HG03457 (cell line): ENCODE data around the gene MDN1.
"Not testable (repeated sequence)": the region's sequence is repeated elsewhere in the genome, so short reads cannot be mapped to it uniquely, and the experiment has no call there.

ENCODE experiments used
- ATAC-seq: cut with Tn5 transposase; IDR thresholded peaks from one replicate; pipeline ENCODE4 v1.9.1; 2021; ENCODE audit warnings: moderate number of reproducible peaks; ENCODE audit not compliant: unreplicated experiment

MDN1 gene

DNA sequence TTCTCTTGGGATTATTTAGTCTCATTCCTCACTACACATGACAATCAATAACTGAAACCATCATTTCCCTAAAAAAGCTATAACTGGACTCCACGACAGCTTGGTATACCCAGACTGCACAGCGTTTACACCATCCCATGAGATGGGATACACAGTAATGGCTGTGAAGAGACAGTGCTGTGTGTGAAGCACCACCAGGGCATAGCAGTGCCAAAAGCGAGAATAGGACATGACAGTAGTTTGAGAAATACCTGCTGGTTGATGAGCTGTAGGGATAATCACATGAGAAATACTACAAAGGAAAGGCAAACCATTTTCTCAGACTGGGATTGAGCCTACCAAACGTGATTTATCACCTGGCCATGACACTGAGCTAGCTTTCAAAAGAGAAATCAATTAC is 158.6 kb downstream of the MDN1 start:
- no peak for ATAC-seq

DNA sequence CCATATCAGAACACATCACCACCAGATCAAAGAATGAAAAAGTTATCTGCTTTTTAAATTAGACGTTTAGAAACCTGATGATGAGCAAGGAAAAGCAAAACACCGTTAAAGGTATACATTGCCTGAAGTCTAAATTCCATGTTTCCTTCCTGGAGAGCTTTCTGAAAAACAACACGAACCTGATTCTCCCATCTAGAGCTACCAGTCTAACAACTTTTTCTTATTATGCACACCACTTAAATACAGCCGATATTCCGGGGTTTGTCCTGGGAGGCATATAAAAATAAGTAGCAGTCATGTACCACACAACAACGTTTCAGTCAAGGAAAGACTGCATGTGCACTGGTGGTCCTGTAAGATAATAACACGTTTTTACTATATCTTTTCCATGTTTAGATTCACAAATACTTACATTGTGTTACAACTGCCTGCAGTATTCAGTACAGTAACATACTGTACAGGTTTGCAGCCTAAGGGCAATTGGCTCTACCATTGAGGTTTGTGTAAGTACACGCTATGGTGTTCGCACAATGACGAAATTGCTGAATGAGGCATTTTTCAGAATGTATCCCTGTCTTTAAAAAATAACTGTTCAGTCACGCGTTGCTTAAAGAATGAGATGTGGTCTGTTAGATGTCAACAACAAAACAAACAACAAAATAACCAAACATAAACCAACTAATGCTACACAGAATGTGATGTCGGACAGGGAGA is 162.0 kb downstream of the MDN1 start:
- no peak for ATAC-seq

DNA sequence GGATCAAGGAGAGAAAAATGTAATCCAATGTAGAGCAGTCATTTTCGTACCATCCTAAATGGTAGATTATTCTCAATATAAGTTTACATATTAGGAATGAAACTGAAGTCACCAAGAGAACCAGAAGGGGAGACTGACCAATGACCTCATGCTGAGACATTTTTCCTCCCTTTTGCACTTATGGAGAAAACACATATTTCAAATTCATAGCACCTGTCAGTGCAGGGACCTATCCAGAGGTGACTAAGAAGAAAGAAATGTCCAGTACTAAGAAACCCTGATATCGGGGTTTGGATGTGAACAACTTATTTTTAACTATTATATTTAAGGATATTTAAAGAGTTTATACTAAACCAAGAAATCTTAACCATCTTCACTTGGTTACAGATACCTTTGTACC is 164.5 kb downstream of the MDN1 start:
- no peak for ATAC-seq

DNA sequence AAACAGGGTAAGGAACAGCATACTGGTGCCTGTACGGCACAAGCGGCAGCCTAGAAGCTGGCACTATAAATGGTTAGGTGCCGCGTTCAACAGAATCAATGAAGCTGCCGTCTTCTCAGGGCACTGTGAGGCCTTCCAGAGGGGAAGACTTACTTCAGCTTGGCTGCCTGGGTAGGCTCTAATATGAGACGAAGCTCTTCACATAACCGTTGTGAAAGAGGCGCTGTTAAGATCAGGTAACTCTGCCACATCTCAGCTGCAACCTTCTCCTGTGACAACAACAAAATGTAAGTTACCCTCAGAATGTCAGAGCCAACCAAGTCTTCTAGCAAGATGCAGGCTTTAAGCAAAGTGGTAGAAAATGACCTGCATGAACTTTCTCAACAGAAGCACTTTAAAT is 169.0 kb downstream of the MDN1 start:
- ATAC-seq = no peak

DNA sequence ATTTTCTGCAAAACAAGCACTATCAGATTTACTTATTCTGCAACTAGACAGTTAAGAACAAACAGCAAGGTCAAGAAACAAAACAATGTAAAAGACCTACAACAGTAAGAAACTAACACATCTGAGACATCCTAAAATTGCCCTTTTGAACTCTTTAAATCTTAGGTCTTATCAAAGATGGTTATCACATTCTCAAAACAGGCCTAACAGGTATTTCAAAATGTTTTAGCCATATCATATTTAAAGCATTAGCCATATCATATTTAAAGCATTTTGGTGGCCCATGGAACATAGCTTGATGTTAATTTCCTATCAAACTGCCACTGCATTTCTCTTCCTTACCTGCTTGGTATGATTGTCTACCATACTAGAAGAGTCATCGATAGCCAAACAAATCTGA is 169.9 kb downstream of the MDN1 start:
- ATAC-seq = no peak

DNA sequence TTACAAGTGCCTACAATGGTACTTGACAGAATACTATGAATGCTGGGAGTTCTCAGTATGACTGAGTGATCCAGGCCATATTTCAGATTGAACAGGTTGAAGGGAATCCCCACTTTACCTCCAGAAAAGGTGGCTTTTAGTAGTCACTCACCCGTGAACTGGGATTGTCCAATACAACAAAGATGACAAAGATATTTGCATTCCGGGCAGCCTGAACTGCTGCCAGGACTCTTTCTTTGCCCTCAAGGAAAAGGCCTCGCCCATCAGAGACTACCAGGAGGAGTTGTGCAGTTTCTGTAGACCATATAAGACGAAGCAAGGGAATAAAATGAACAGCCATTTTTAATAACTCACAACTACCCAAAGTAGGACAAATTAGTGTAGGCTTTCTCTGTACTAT is 174.7 kb downstream of the MDN1 start:
- ATAC-seq = no peak

DNA sequence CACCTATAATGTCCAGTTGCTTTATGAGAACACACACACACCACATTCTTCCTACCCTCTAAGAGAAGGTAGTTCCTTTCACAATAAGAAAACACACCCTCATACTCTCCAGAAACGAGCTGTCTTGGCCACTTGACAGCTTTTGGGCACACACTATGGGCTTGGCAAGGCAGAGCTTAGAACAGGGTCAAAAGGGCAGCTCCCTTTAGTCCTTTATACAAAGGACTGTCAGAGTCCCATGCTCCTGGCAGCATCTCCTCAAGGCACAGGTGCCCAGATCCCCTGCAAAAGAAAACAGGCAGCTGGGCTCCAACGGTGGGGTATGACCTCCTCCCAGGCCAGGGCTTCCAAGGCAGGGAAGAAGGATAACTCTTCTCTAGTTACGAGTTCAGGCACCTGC is 176.2 kb downstream of the MDN1 start:
- no peak for ATAC-seq

DNA sequence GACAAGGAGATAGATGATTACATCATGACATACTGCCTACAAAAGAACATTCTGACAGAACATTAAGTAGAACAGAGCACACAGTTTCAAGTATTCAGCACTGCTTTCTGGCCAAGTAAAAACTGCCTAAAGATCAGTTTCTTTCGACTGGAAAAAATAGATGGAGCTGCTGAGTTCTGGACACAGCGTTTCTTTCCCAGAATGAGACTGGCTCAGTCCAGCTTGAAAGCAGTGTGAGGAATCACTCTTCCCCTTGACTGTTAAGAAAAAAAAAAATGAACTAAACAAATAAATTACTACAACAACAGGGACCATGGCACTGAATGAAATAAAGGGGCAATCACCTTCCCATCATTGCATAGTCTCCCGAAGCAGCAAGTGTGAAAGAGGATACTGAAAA is 176.6 kb downstream of the MDN1 start:
- ATAC-seq = no peak

DNA sequence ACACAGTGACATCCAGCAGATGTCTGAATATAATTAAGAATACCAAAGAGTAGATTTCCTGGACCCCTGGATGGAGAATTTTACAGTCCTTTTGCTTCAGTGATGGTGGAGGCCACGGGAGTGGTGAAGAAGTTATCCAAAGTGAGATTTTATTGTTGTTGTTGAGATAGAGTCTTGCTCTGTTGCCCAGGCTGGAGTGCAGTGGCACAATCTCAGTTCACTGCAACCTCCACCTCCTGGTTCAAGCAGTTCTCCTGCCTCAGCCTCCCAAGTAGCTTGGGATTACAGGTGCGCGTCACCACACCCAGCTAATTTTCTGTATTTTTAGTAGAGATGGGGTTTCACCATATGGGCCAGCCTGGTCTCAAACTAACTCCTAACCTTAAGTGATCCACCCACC is 178.0 kb downstream of the MDN1 start:
- ATAC-seq = not testable (repeated sequence)

DNA sequence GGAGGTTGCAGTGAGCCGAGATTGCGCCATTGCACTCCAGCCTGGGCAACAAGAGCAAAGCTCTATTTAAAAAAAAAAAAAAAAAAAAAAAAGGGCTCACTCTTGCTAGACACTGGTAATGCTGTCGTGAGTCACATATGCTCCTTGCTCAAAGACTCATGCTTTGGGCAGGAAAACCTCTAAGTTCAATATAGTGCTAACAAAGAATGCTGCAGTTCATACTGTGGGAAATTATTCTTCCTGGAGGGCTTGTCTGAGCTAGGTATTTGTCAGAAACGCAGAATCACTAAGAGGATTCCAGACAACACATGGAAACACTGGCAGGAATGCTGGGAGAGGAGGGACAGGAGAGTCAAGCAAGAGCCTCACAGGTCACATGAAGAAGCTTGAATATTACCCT is 178.8 kb downstream of the MDN1 start:
- ATAC-seq = no peak

DNA sequence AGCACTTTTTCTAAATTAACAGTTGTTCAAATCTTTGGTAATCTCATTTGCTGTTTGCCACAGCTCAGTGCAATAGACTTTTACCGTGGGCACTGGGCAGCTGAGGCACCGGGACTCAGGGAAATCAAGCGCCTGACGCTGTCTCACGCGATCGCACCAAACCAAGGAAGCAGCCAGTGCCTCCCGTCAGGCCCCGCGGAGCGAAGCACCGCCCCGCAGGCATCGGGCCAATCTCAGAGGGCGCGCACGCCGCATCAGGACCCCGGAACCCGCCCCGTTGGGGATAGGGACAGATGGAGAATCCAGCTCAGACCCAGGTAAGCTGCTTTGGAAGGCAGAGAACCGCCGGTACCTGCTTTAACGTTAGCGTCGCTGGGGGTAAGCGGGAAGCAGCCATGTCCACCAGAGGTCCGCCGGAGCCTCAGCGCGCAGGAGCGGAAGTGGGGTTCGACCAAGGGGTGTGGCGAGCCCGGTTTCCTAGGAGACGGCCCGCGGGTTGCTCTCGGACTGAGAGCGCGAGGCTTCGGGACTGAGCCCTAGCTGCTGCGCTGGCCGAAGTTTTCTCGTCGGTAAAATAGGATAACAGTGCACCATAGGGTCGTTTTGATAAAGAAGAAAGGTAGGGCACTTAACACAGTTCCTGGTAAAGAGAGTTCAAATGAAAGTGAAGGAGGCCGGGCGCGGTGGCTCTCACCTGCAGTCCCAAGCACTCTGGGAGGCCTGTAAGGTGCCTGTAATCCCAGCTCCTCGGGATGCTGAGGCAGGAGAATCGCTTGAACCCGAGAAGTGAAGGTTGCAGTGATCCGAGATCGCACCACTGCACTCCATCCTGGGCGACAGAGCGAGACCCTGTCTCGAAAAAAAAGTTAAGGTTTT is 181.0 kb downstream of the MDN1 start, which contains the start of gene LYRM2:
Gene LYRM2 (minus strand): TSS at position 428 of the 876 bp plus-strand sequence. CDS start 31 bp downstream, at position 397.
- peak; percentile 97 for ATAC-seq

DNA sequence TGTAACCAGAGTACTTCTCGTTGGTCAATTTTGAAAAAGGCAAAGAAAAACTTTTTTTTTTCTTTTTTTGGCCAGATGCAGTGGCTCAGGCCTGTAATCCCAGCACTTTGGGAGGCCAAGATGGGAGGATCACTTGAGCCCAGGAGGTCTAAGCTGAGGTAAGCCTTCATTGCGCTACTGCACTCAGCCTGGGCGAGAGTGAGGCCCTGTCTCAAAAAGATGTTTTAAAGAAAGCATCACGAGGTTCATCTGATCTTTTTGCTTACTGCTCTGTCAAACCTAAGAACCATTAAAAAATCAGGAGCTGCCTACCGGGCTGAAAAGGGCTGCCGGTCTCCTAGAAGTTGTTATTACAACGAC is 181.7 kb downstream of the MDN1 start:
- peak; percentile 15 for ATAC-seq

DNA sequence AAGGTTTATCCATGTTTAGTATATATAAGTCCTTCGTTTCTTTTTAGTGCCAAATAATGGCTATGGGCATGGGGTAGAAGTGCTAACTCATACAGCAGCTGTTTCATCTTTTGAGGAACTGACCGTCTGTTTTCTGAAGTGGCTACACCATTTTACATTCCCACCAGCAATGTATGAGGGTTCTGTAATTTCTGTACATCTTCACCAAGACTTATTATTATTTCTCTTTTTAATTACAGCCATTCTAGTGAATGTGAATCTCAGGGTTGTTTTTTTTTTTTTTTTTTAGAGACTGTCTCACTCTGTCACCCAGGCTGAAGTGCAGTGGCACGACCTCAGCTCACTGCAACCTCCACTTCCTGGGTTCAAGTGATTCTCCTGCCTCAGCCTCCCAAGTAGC is 183.2 kb downstream of the MDN1 start:
- not testable (repeated sequence) for ATAC-seq

DNA sequence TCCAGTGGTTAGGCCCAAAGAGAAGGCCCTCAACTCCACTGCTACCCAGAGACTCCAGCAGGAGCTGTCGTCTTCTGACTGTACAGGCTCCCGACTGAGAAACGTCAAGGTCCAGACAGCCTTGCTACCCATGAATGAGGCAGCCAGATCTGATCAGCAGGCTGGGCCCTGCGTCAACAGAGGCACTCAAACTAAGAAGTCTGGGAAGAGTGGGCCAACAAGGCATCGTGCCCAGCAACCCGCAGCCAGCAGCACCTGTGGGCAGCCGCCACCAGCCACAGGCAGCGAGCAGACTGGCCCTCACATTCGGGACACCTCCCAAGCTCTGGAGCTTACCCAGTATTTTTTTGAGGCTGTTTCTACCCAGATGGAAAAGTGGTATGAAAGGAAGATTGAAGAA is 189.1 kb downstream of the MDN1 start:
- no peak for ATAC-seq

DNA sequence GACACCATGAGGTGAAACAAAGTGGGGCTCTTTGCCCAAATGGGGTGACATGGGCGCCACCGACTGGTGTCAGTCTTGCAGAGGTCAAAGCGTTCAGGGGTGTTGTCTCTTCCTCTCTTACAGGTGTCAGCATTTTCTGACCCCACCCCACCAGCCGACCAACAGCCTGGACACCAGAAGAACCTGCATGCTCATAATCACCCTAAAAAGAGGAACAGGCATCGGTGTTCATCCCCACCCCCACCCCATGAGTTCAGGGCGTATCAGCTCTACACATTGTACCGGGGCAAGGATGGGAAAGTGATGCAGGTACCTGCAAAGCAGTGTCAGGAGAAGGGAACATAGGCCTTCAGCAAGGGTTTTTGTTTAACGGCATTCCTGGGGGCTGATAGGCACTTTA is 195.8 kb downstream of the MDN1 start:
- ATAC-seq = no peak

DNA sequence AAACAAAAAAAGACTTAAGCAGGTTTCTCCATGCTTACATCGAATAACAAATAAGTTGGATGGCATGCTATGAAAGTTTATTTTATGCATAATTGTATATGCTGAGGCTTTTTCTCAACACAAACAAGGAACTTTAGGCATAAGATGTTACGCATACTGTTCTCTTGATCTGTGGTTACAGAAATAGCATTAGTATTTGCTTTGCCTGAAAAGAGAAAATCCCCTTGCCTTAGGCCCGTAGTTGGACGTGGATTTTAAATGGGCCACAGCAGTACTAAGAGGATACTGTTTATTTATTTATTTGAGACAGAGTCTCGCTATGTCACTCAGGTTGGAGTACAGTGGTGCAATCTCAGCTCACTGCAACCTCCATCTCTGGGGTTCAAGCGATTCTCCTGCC is 200.0 kb downstream of the MDN1 start:
- ATAC-seq = no peak

DNA sequence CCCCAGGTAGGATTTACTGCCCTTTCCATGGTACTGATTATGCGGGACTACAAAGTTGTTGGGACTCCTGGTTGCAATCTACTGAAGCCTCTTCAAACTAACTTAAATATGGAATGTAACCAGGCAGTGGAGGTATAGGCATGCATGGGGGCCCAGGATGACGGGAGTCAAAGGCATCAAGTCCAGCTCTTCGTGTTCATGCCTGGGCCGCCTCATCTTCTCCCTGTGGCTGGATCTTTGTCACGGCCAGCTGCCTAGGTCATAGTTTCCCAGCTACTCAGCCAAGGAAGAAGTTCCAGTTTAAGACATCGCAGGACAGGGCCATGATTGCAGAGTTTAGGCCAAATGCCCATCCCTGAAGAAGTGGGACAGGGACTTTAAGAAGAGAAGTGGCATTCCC is 201.6 kb downstream of the MDN1 start:
- no peak for ATAC-seq

DNA sequence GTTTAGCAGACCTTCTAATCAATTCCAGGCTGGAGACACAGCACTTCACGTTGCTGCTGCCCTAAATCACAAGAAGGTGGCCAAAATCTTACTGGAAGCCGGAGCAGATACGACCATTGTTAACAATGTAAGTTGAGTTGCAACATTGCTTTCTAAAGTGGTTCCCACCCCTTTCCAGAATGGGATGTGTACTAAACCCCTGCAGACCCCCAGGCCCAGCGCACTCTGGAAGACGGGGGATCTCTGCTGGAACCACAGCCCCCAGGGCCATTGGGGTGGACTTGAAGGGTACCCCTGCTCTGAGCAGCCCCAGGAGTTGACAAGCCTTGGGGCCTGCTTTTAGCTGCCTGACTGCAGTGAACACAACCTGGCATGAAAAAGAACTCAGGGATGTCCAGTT is 203.1 kb downstream of the MDN1 start:
- no peak for ATAC-seq

DNA sequence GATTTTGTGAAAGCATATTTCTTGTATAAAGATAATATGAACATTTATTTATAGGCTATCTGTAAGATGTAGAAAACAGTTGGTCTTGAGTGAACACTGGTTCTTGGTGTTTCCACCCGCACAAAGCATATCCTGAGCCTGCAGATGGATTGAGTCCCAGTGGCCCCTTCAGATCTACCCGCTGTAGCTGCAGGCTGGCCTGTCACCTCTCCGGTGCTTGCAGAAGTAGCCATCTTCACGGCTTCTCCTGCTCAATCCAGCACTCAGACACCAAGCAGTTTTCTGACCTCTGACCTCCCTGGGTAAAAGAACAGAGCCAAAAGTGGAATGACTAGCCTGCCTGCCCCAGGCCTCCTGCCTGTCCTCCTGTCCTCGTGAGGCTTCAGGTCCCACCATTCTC is 203.7 kb downstream of the MDN1 start:
- no peak for ATAC-seq

DNA sequence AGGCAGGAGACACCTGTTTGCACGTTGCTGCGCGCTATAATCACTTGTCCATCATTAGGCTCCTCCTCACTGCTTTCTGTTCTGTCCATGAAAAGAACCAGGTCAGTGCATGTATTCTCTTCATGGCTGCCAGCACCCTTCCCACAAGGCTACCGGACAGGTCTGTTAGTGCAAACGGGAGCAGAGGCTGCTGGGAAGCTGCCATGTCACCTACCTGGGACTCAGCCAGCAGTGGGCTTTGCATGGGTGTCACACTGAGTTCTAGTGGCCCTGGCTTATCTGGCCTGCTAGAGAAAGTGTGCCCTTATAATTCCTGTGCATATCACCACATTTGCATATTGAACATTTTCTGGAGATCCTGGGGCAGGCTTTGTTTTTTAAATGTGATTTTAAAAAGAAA is 205.8 kb downstream of the MDN1 start:
- ATAC-seq = no peak

DNA sequence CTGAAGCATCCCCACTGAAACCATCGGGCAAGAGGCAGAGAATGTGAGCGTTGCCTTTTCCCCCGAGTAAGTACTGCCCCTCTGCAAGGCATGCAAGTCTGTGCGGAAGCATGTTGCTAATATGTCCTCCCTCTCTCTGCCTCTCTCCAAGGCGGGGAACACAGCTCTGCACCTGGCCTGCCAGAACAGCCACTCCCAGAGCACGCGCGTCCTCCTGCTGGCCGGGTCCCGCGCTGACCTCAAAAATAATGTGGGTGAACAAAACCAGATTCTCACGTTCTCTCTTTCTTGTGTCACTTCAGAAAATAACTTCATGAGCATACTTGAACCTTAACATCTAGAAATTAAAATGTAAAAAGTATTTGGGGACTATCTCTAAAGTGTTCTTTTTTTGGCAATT is 207.5 kb downstream of the MDN1 start:
- ATAC-seq = no peak

DNA sequence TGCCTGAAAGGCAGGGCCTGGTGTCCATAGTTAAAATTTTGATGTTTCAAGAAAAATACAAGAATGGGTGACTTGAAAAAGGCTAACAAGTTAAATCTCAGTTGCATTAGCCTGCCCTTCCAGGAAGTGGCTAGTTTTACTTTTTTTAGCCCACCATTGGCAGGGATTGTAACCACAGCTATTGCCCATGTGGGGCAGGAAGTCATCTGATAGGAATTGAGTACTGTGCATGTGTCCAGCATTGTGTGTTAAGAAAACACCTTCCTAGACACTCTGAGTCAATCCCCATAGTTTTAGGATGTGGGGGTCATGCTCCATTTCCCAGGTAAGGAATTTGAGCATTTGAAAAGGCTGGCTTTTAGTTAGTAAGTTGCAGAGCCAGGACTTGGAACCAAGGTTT is 207.9 kb downstream of the MDN1 start:
- no peak for ATAC-seq
